GM13976 (cell line): ENCODE results near the gene NFATC3.

Experiments used
- DNase-seq: peaks from one replicate; pipeline ENCODE4 v3.0.0; 2012; ENCODE audit warnings: low spot score
- in situ Hi-C: fragments of 300-500 bp; cut with MboI; formaldehyde crosslinking; loops from one replicate; pipeline ENCODE4 v1.12.0; 2022; ENCODE audit warnings: low sequenced_read_pairs, mixed read lengths, inconsistent platforms; ENCODE audit not compliant: unreplicated experiment
- TF ChIP-seq, protein P1 (sequence below): IDR thresholded peaks from 2 replicates; pipeline ENCODE4 v1.5.1; 2012; ENCODE audit warnings: borderline replicate concordance, mild to moderate bottlenecking; ENCODE audit not compliant: insufficient read depth; ENCODE audit errors: extremely low read depth, missing control alignments, control extremely low read depth

Gene NFATC3

DNA sequence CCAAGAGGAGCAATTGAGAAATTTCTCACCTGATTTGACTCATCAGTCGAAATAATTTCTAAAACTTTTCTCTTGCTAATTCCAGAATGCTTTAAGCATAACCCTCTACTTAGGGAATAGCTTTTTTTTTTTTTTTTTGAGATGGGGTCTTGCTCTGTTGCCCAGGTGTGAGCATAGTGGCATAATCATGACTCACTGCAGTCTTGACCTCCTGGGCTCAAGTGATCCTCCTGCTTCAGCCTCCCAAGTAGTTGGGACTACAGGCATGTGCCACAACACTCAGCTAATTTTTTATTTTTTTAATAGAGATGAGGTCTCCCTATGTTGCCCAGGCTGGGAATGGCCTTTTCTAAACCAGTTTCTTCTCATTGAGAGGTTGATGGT lies 13.7 kb upstream of the NFATC3 start:
- TF ChIP-seq, protein P1, sequence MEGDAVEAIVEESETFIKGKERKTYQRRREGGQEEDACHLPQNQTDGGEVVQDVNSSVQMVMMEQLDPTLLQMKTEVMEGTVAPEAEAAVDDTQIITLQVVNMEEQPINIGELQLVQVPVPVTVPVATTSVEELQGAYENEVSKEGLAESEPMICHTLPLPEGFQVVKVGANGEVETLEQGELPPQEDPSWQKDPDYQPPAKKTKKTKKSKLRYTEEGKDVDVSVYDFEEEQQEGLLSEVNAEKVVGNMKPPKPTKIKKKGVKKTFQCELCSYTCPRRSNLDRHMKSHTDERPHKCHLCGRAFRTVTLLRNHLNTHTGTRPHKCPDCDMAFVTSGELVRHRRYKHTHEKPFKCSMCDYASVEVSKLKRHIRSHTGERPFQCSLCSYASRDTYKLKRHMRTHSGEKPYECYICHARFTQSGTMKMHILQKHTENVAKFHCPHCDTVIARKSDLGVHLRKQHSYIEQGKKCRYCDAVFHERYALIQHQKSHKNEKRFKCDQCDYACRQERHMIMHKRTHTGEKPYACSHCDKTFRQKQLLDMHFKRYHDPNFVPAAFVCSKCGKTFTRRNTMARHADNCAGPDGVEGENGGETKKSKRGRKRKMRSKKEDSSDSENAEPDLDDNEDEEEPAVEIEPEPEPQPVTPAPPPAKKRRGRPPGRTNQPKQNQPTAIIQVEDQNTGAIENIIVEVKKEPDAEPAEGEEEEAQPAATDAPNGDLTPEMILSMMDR, result no peak
- in situ Hi-C loops, result no loop called here
- DNase-seq, result no peak

DNA sequence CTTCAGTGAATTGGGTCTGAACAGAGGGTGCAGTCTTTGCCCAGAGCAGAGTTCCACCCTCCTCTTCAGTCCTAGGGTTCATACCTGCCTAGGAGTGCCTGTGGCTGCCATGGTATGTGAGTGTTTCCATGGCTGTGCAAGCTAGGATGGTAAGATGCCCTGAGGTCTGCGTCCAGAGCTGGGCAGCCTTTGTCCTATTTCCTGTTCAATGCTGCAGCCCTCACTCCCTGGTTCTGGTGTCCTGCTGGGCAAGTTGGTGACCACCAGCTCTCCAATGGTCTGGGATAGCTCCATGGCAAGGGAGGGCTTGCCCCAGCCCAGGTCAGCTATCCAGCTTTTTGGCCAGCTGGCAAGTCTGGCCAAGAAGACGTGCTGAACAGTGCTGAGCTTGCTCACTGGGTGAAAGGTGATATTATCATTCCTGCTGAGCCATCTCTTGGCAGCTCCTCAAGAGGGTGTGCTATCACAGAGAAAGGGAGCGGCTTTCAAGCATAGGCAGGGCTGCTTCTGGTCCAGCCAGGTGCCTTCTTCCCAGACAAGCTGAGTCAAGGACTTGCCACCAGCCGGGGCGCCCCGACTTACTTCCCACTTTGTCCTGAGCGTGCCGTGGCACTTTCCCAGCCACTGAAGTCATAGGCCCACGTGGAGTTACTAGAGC lies 13.0 kb upstream of the NFATC3 start:
- in situ Hi-C loops, result no loop called here
- DNase-seq, result no peak
- TF ChIP-seq, protein P1, result no peak

DNA sequence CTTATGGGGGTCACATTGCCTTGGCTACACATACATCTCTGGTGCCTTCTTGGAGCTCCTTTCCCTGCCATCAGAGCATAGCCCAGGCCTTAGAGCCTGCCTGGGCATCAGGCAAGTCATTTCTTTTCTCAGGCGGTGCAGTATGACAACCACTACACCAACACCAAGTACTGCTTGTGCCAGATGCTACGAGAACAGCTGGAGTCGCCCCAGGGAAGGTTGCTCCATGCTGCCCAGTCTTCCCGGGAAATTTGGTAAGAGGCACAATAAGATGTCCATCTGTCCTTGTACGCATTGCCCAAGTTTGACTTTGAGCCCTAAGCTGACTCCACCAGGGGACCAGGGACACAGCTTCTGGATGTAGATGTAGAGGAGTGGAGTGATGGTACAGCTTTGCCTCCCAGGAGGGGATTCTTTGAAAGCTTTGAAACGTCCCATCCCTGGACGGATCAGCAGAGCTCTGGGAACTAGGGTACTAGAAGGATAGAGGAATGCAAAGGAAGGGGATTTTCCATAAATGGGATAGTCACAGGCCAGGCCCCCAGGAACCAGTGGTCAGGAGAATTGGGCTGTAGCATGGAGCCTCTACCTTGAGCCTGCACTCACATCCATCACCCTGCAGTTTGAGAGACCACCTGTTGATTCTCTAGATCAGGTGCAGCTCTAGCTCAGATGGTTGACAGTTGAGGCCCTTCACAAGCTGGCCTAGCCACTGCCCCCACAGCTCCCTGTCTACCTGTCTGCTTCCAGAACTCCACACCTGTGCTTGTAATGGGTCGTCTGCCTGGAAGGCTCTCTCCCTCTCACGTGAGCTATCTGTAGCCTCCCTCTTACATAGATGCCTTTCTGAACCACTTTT lies 11.0 kb upstream of the NFATC3 start:
- in situ Hi-C loops, result no loop called here
- TF ChIP-seq, protein P1, result no peak
- no peak for DNase-seq

DNA sequence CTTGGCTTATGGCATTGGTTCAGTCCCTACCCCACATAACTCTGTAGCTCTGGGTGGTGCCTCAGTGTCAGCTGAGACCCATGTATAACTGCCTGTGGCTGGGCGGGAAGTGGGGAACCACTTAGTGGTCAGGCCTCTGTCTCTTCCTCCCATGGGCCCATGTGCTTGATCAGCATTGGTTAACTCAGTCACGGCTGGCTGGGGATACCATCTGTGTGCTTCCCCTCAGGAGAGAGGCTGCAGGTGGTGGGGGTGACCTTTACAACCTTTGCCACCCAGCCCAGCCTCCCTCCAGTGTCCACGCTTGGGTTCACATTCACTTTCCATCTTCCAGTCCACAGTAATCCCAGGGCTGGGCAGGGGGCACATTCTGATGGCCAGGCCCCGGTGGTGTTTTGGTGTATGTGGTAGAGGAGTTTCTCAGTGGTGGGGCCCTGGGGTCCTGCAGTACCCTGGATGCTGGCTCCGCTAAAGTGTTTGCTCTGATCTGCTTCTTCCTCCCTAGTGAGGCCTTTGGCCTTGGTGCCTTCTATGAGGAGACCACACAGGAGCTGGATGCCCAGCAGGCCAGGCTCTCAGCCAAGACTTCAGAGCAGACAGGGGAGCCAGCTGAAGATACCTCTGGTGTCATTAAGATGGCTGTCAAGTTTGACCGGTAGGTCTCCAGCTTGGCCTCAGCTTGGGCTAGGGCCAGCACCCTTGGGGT lies 10.2 kb upstream of the NFATC3 start:
- in situ Hi-C loops, result no loop called here
- peak; percentile 78 for DNase-seq
- TF ChIP-seq, protein P1, result no peak

DNA sequence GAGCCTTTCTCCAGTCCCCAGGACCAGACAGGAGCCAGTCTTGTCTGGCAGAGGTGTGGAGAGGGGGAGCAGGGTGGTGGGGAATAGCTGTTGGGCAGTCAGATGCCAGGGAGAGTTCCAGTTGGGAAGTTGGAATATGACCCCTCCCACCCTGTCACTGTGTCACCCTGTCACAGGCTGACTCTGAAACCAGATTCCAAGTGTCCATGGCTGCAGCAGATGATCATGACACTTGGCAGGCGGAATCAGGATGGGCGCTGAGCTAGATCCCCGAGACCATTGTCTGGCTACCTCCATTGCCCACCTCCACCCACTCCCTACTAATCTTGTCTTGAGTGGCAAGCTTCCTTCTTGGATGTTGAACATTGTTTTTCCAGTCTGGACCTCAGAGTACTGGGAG lies 9.2 kb upstream of the NFATC3 start:
- in situ Hi-C loops, result no loop called here
- TF ChIP-seq, protein P1, result no peak
- no peak for DNase-seq

DNA sequence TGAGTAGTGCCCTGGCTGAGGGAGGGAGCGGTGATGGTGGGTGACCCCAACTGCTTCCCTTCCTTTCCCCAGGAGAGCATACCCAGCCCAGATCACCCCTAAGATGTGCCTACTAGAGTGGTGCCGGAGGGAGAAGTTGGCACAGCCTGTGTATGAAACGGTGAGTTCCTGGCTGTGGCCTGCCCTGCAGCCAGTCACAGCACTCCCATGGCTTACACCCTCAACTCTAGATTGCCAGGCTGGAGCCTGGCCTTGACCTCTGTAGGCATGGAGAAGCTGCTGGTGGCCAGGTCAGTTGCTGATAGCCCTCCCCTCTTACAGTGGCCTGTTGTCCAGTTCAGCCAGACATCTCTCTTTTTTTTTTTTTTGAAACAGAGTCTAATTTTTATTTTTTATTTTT lies 8.6 kb upstream of the NFATC3 start:
- TF ChIP-seq, protein P1, result no peak
- in situ Hi-C loops, result no loop called here

More for the DNA sequence above, 8.6 kb upstream of the NFATC3 start:
- no peak for DNase-seq
